K562 (cell line): ENCODE measurements around the gene PPAN. TPM values are rescaled to one million over a fixed set of nuclear protein-coding genes. Genes with fewer than 3 reads are reported as not detected.

Source experiments
- BRCA1 ChIP-seq, 2 experiments: fragments of 450-650 bp in 1 of 2; sonication (generic) in 1 of 2; formaldehyde crosslinking in 1 of 2; IDR thresholded peaks; 2 replicates each; pipeline versions ENCODE4 v1.5.0 to v1.6.1; 2017 to 2020; ENCODE audit warnings: mild to moderate bottlenecking in 1 of 2, missing genetic modification reagents in 1 of 2
- CC2D1A ChIP-seq: fragments of 450-650 bp; IDR thresholded peaks from 2 replicates; pipeline ENCODE4 v1.6.1; 2017; ENCODE audit warnings: mild to moderate bottlenecking
- CEBPZ ChIP-seq: fragments of 150-350 bp; IDR thresholded peaks from 2 replicates; pipeline ENCODE4 v1.6.1; 2014; ENCODE audit warnings: low read depth, mild to moderate bottlenecking, low read length, borderline replicate concordance
- CHD4 ChIP-seq: fragments of 200-600 bp; sonication (generic); IDR thresholded peaks from 3 replicates; pipeline ENCODE4 v1.6.1; 2012; ENCODE audit warnings: low read depth, mild to moderate bottlenecking, mixed read lengths, low read length, inconsistent platforms; ENCODE audit not compliant: insufficient read depth, insufficient replicate concordance, poor library complexity, severe bottlenecking
- EGR1 ChIP-seq: fragments of 450-650 bp; conservative IDR thresholded peaks from 2 replicates; pipeline ENCODE4 v1.6.1; 2017; ENCODE audit warnings: mild to moderate bottlenecking
- GTF2B ChIP-seq: IDR thresholded peaks from 2 replicates; pipeline ENCODE4 v1.6.1; 2011; ENCODE audit not compliant: insufficient read length; ENCODE audit errors: extremely low read depth
- HLTF ChIP-seq: fragments of 450-650 bp; IDR thresholded peaks from 2 replicates; pipeline ENCODE4 v1.6.1; 2016
- HNRNPUL1 ChIP-seq: fragments of 200-400 bp; formaldehyde crosslinking; IDR thresholded peaks from 2 replicates; pipeline ENCODE4 v1.6.1; 2017; ENCODE audit warnings: low read length
- HOMEZ ChIP-seq: fragments of 250-450 bp; sonication (Bioruptor Pico); IDR thresholded peaks from 2 replicates; pipeline ENCODE4 v1.4.0; 2020; ENCODE audit warnings: mild to moderate bottlenecking, moderate library complexity
- KLF1 ChIP-seq: fragments of 450-650 bp; IDR thresholded peaks from 2 replicates; pipeline ENCODE4 v1.6.1; 2016; ENCODE audit warnings: missing genetic modification characterization, missing compliant biosample characterization
- NFIC ChIP-seq: fragments of 450-650 bp; IDR thresholded peaks from 2 replicates; pipeline ENCODE4 v1.6.1; 2017; ENCODE audit warnings: mild to moderate bottlenecking, inconsistent platforms
- PPARD ChIP-seq: fragments of 250-450 bp; sonication (Bioruptor Pico); IDR thresholded peaks from 2 replicates; pipeline ENCODE4 v1.8.0; 2022; ENCODE audit warnings: inconsistent platforms, mild to moderate bottlenecking, moderate library complexity
- RBM39 ChIP-seq: fragments of 200-400 bp; formaldehyde crosslinking; optimal IDR thresholded peaks from 2 replicates; pipeline ENCODE3; 2018; ENCODE audit warnings: low read depth, low read length
- SETDB1 ChIP-seq: IDR thresholded peaks from one replicate; pipeline ENCODE4 v1.6.1; 2012; ENCODE audit warnings: low read length, control low read depth, inconsistent platforms
- SIRT6 ChIP-seq: IDR thresholded peaks from one replicate; pipeline ENCODE4 v1.6.1; 2012; ENCODE audit warnings: low read depth, mild to moderate bottlenecking, control low read depth, inconsistent platforms, low read length, moderate library complexity
- SNAPC5 ChIP-seq: fragments of 250-450 bp; sonication (Bioruptor Pico); IDR thresholded peaks from 2 replicates; pipeline ENCODE4 v1.8.0; 2021; ENCODE audit warnings: moderate library complexity, mild to moderate bottlenecking, inconsistent platforms
- TRIM28 ChIP-seq: fragments of 450-650 bp; IDR thresholded peaks from 2 replicates; pipeline ENCODE4 v1.6.1; 2017
- U2AF1 ChIP-seq: fragments of 200-400 bp; formaldehyde crosslinking; optimal IDR thresholded peaks from 2 replicates; pipeline ENCODE3; 2017; ENCODE audit warnings: mild to moderate bottlenecking, low read depth, low read length, moderate library complexity
- ZEB2 ChIP-seq: fragments of 450-650 bp; IDR thresholded peaks from 2 replicates; pipeline ENCODE4 v1.6.1; 2016
- ZNF280A ChIP-seq: fragments of 450-650 bp; IDR thresholded peaks from 2 replicates; pipeline ENCODE4 v1.6.1; 2018; ENCODE audit warnings: mild to moderate bottlenecking, low read depth; ENCODE audit not compliant: partially characterized antibody
- ZNF511 ChIP-seq: sonication (generic); formaldehyde crosslinking; IDR thresholded peaks from 2 replicates; pipeline ENCODE4 v1.8.0; 2022; ENCODE audit warnings: mild to moderate bottlenecking, missing genetic modification reagents
- ZNF583 ChIP-seq: fragments of 250-450 bp; sonication (Bioruptor Pico); IDR thresholded peaks from 2 replicates; pipeline ENCODE4 v1.4.0; 2020
- polyA plus RNA-seq, 8 experiments: library from polyadenylated mRNA; depleted of rRNA in 4 of 8; stranded (reverse) in 5 of 8; unstranded in 3 of 8; fragments of >200 nt; fragmentation: Nextera tagmentation in 2 of 8; fragmentation: Illumina TruSeq in 1 of 8; extraction: Ambion mirVana in 2 of 8; extraction: Trizol in 1 of 8; gene quantifications; 2 replicates each; pipeline versions ENCODE4 v1.2.1 to v1.2.3, GENCODE V29; 2011 to 2014; ENCODE audit warnings: inconsistent platforms in 1 of 8, missing spikeins in 1 of 8
- total RNA-seq, 7 experiments: library from RNA; depleted of rRNA in 6 of 7; stranded (reverse); fragments of >200 nt in 6 of 7; fragmentation: Illumina TruSeq in 2 of 7; extraction: Trizol in 2 of 7; gene quantifications; 2 replicates each; pipeline versions ENCODE4 v1.2.1 to v1.2.3, GENCODE V29; 2011 to 2021; ENCODE audit warnings: low replicate concordance in 1 of 7

The PPAN gene
- total and polyA plus RNA-seq, 9 of the 15 experiments (the other 6 are each of a cell fraction or from before 2014, with no cell fraction given) = 2.2 to 129 (median 59.1) TPM

GRCh38 chr19:10086591-10087192, 19.5 kb upstream of the PPAN start (continued):
- TF ChIP-seq HOMEZ (CRISPR knock-in tag) (no peak), KLF1 (tag) (no peak), ZNF583 (CRISPR knock-in tag) (no peak), CHD4 (no peak), PPARD (no peak), RBM39 (no peak), HNRNPUL1 (no peak), SETDB1 (no peak), GTF2B (no peak), CEBPZ (no peak), U2AF1 (no peak), ZNF511 (CRISPR knock-in tag) (no peak), CC2D1A (no peak), TRIM28 (no peak), EGR1 (peak; percentile 89), SNAPC5 (CRISPR knock-in tag) (no peak), ZEB2 (0 out of 2 replicates have a peak, but pooled peaks have one; percentile 62), HLTF (no peak), BRCA1 (IDR thresholded peaks at IDR 0.05) (no peak), BRCA1 (CRISPR knock-in tag; IDR thresholded peaks at IDR 0.05) (no peak), NFIC (no peak), SIRT6 (no peak), ZNF280A (no peak)
